IPS-20b (cell line): ENCODE measurements around the gene CEP57L1.
"Not testable (repeated sequence)": the region's sequence is repeated elsewhere in the genome, so short reads cannot be mapped to it uniquely, and the experiment has no call there.

ENCODE experiments used
- H3K27ac ChIP-seq: one replicate; pipeline ENCODE4 v1.5.1; 2013; ENCODE audit warnings: low read length
- H3K27me3 ChIP-seq: 2 replicates; pipeline ENCODE4 v1.6.1; 2013; ENCODE audit warnings: mild to moderate bottlenecking, low read length, inconsistent platforms; ENCODE audit not compliant: insufficient read depth
- H3K36me3 ChIP-seq: 2 replicates; pipeline ENCODE4 v1.6.1; 2013; ENCODE audit warnings: low read depth, mild to moderate bottlenecking, inconsistent platforms, low read length, moderate library complexity; ENCODE audit not compliant: insufficient read depth
- H3K4me1 ChIP-seq: 2 replicates; pipeline ENCODE4 v1.6.1; 2013; ENCODE audit warnings: mild to moderate bottlenecking, control low read depth, inconsistent platforms, low read length, moderate library complexity; ENCODE audit not compliant: insufficient read depth
- H3K4me3 ChIP-seq: 2 replicates; pipeline ENCODE4 v1.5.1; 2013; ENCODE audit warnings: mild to moderate bottlenecking, low read length, inconsistent platforms
- H3K9ac ChIP-seq: 2 replicates; pipeline ENCODE4 v1.6.1; 2013; ENCODE audit warnings: low read depth, mild to moderate bottlenecking, inconsistent platforms, low read length, moderate library complexity
- H3K9me3 ChIP-seq: 2 replicates; pipeline ENCODE4 v1.6.1; 2013; ENCODE audit warnings: mild to moderate bottlenecking, low read depth, low read length, inconsistent platforms; ENCODE audit not compliant: insufficient read depth

Gene CEP57L1

GRCh38 chr6:109148716-109149115, 53.4 kb downstream of the CEP57L1 start:
- H3K27me3 ChIP-seq, H3K27ac ChIP-seq, H3K4me3 ChIP-seq, H3K4me1 ChIP-seq, H3K36me3 ChIP-seq, H3K9ac ChIP-seq, H3K9me3 ChIP-seq: not testable (repeated sequence)

DNA sequence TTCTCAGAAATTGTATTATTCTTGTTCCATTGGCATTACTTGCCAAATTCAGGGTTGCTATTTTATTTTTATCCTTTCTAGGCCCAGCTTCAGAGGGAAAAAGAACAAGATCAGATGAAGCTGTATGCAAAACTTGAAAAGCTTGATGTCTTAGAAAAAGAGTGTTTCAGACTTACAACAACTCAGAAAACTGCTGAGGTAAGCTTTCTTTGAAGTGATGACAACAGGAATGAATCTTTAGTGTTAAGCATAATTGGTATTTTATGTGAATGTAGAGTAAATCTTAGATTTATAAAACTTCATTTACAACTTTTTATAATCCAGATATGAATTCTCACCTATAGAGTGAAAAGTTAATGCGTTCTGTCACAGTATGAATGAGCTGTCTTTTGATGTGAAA, 58.4 kb downstream of the CEP57L1 start:
- H3K9ac ChIP-seq = no peak overlapping the region
- no peaks in the 10 kb centered on the region for H3K27me3 ChIP-seq
- H3K4me1 ChIP-seq = no peaks in the 10 kb centered on the region
- peaks cover 10% of the 10 kb centered on the region for H3K36me3 ChIP-seq
- no peak overlapping the region for H3K4me3 ChIP-seq
- H3K9me3 ChIP-seq = 0 out of 2 replicates have a peak, but pooled peaks cover 4% of the 10 kb centered on the region
- no peak overlapping the region for H3K27ac ChIP-seq

DNA sequence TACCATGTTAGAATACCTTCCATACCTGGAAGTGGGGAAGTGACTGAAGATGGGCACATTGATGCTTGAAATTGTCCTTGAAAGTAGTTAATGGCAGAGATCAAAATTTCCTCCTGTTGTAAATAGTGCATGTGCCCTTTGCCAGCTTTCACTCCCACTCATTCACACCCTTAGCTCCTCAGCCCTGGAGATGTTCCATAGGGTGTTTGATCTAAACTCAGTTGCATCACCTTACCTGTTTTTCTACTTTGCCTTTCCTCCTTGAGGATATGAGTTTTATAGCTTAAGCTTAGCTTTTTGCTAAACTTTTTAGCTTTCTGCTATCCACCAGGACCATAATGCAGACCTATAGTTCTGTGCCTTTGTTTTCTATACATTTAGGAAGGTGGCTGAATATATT, 69.0 kb downstream of the CEP57L1 start:
- Histone ChIP-seq H3K9me3 (no peaks in the 10 kb centered on the region), H3K4me3 (no peak overlapping the region), H3K9ac (no peak overlapping the region), H3K36me3 (no peaks in the 10 kb centered on the region), H3K27me3 (no peaks in the 10 kb centered on the region), H3K27ac (no peak overlapping the region), H3K4me1 (no peaks in the 10 kb centered on the region)

DNA sequence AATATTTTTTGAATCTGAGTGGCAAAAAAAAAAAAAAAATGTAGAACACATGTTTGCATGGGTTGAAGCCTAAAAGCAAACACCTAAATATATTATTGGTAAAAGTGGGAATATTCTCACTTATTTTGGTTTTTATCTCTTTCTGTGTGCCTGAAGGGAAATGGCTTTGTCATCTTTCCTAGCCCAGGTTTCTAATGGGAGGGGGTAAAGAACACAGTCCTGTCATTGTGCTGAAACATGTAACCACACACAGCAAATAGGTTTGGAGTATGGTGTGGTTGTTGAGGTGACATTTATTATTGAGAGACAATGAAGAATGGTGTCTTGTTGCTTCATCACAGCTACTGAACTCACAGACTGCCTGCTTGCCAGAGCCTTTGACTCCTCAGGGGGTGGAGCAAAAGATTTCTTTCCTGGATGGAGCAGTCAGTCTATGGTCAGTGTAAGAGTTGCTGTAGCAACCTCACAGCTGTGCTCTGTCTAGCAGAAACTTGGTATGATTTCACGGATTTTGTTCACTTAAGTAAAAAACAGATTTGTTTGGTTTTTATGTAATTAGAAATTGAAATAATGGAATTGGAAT, 70.2 kb downstream of the CEP57L1 start:
- Histone ChIP-seq H3K4me1 (no peaks in the 10 kb centered on the region), H3K9ac (no peak overlapping the region), H3K36me3 (no peaks in the 10 kb centered on the region), H3K27me3 (no peaks in the 10 kb centered on the region), H3K4me3 (no peak overlapping the region), H3K9me3 (no peaks in the 10 kb centered on the region), H3K27ac (no peak overlapping the region)

GRCh38 chr6:109166673-109167072, 71.4 kb downstream of the CEP57L1 start:
- Histone ChIP-seq H3K27ac (no peak overlapping the region), H3K9ac (no peak overlapping the region), H3K9me3 (no peaks in the 10 kb centered on the region), H3K4me3 (no peak overlapping the region), H3K27me3 (no peaks in the 10 kb centered on the region), H3K4me1 (no peaks in the 10 kb centered on the region), H3K36me3 (no peaks in the 10 kb centered on the region)

DNA sequence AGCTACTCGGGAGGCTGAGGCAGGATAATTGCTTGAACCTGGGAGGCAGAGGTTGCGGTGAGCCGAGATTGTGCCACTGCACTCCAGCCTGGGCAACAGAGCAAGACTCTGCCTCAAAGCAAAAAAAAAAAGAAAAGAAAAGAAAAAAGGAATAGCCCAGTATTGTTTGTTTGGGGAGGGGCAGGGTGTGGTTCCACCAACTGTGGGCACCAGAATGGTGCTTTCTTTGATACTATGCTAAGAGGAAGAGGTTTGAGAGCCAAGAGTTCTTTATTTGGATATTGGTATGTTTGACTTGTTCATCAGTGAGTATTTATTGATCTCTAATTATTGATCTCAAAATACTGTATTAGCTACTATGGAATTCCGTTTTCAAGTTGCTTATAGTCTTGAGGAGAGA, 72.3 kb downstream of the CEP57L1 start:
- Histone ChIP-seq H3K27me3 (no peaks in the 10 kb centered on the region), H3K4me1 (no peaks in the 10 kb centered on the region), H3K9me3 (no peaks in the 10 kb centered on the region), H3K36me3 (no peaks in the 10 kb centered on the region), H3K4me3 (no peak overlapping the region), H3K9ac (no peak overlapping the region), H3K27ac (no peak overlapping the region)

DNA sequence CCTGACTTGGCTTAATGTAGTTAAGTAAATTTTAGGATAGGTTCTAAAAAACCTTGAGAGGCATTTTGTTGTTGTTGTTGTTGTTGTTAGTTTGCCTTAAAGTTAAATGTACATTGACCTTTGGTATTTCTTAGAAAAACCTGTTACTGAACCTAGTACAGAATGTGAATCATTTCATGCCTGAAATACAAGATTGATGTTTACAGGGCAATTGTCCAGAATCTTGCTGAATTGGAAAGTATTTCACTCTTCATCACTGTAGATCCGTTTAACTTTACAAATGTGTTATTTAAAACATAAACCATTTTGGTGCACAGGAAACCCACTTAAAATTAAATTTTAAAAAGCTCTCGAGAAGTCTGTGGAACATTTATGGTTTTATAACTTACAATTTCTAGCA, 75.0 kb downstream of the CEP57L1 start:
- H3K4me3 ChIP-seq = no peak overlapping the region
- no peak overlapping the region for H3K27ac ChIP-seq
- H3K9me3 ChIP-seq = no peaks in the 10 kb centered on the region
- H3K27me3 ChIP-seq = no peaks in the 10 kb centered on the region
- no peaks in the 10 kb centered on the region for H3K4me1 ChIP-seq
- no peak overlapping the region for H3K9ac ChIP-seq
- H3K36me3 ChIP-seq = no peaks in the 10 kb centered on the region

DNA sequence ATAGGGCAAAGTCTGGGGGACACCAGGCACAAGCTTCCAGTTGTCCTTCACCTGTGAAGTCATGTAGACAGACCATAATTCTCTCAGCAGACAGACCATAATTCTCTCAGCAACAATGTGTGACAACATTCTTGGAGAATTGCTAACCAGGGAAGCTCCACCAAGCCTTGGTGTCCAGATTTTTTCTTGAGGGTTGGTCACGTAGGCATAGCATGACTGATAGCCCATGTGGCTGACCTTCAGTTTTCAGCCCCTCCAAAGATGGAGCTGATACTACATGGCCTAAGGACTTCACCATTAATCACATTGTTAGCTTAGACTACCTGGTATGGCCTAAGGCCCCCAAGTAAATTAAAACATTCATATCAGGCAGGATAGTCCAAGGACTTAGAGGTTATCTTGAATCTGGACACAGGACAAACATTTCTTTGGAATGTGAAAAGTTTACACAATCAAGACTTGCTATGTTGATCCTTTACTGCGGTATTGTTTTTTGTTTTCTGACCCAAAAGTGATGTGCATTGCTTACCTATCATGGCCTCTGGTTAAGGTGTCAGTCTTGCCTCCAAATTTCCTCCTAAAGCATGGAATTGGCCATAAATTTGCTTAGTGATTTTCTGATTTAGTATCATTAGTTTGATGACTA, 76.9 kb downstream of the CEP57L1 start:
- Histone ChIP-seq H3K4me1 (no peaks in the 10 kb centered on the region), H3K36me3 (no peaks in the 10 kb centered on the region), H3K9ac (no peak overlapping the region), H3K9me3 (no peaks in the 10 kb centered on the region), H3K4me3 (no peak overlapping the region), H3K27ac (no peak overlapping the region), H3K27me3 (no peaks in the 10 kb centered on the region)

DNA sequence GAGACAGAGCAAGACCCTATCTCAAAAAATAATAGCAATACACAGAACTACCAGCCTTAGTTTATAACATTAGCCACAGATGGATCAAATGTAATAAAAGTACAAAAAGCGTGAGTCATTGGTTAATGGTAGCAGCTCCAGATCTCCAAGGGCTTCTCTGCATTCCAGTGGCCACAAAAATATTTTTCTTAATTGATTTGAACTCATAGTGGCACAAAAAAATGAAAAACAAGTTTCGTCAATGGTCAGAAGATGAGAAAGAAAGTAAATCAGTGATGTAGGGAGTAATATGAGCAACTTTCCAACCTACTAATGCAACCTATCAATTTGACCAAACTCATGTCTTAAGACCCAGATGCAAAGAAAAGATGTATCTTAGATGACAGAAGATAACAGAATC, 79.6 kb downstream of the CEP57L1 start:
- H3K27ac ChIP-seq = no peak overlapping the region
- H3K4me1 ChIP-seq = no peaks in the 10 kb centered on the region

DNA sequence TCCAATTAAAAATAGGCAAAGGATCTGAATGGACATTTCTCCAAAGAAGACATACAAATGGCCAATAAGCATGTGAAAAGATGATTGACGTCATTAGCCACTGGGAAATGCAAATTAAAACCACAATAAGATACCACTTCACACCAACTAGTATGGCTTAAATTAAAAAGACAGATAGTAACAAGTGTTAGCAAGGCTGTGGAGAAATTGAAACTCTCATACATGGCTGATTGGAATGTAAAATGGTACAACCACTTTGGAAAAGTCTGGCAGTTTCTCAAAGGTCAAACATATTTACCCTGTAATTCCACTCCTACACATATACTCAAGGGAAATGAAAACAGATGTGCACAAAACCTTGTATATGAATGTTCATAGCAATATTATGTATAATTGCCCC, 83.6 kb downstream of the CEP57L1 start:
- Histone ChIP-seq H3K36me3 (no peaks in the 10 kb centered on the region), H3K27me3 (no peaks in the 10 kb centered on the region), H3K4me3 (no peak overlapping the region), H3K9me3 (no peaks in the 10 kb centered on the region), H3K27ac (no peak overlapping the region), H3K9ac (no peak overlapping the region), H3K4me1 (peaks cover 4% of the 10 kb centered on the region; the same call in 1 of the 2 replicates)

More for the DNA sequence above, 79.6 kb downstream of the CEP57L1 start:
- Histone ChIP-seq H3K27me3 (no peaks in the 10 kb centered on the region), H3K36me3 (no peaks in the 10 kb centered on the region), H3K4me3 (no peak overlapping the region), H3K9ac (no peak overlapping the region), H3K9me3 (no peaks in the 10 kb centered on the region)

DNA sequence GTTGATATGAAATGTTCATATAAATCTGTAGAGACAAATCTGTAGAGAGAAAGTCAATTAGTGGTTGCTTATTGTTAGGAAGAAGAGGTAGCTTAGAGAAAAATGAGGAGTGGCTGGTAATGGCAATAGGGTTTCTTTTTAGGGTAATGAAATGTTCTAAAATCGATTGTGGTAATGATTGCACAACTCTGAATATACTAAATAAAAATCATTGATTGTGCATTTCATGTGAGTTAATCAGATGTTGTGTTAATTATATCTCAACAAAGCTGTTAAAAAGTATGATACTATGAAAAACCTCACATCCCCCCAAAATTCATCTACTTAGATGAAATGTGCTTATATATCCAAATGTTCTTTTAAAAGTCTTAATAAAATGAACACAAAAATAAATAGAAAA, 84.2 kb downstream of the CEP57L1 start:
- H3K9me3 ChIP-seq = no peaks in the 10 kb centered on the region
- H3K4me1 ChIP-seq = peaks cover 4% of the 10 kb centered on the region; the same call in 1 of the 2 replicates
- H3K36me3 ChIP-seq = no peaks in the 10 kb centered on the region
- H3K27ac ChIP-seq = no peak overlapping the region
- no peak overlapping the region for H3K9ac ChIP-seq
- no peak overlapping the region for H3K4me3 ChIP-seq
- H3K27me3 ChIP-seq = no peaks in the 10 kb centered on the region

- H3K9ac ChIP-seq = no peak overlapping the region
- H3K4me1 ChIP-seq = peaks cover 4% of the 10 kb centered on the region; the same call in 1 of the 2 replicates
- H3K27ac ChIP-seq = no peak overlapping the region
- no peak overlapping the region for H3K4me3 ChIP-seq
- peaks cover 3% of the 10 kb centered on the region; the same call in 1 of the 2 replicates for H3K27me3 ChIP-seq
- H3K36me3 ChIP-seq = no peaks in the 10 kb centered on the region
- no peaks in the 10 kb centered on the region for H3K9me3 ChIP-seq
These were observed 87.3 kb downstream of the CEP57L1 start for GRCh38 chr6:109182578-109182977.
